HepG2 (cell line): ENCODE results near the gene RNF5. TPM values are rescaled to one million over a fixed set of nuclear protein-coding genes. Genes with fewer than 3 reads are reported as not detected.

Experiments
- BCL6 ChIP-seq: IDR thresholded peaks from 2 replicates; pipeline ENCODE4 v1.6.1; 2016; ENCODE audit warnings: missing genetic modification reagents, missing compliant biosample characterization
- BRD4 ChIP-seq: sonication (generic); formaldehyde crosslinking; IDR thresholded peaks from 2 replicates; pipeline ENCODE4 v1.4.0; 2020; ENCODE audit warnings: missing genetic modification reagents
- CBX2 ChIP-seq, 2 experiments: fragments of 200-600 bp in 1 of 2; sonication (generic); formaldehyde crosslinking in 1 of 2; IDR thresholded peaks; 2 replicates each; pipeline versions ENCODE4 v1.7.0 to v1.8.1; 2018 to 2022; ENCODE audit warnings: low read depth in 2 of 2, low read length in 1 of 2, mild to moderate bottlenecking in 1 of 2, missing genetic modification reagents in 1 of 2
- CEBPZ ChIP-seq: IDR thresholded peaks from 2 replicates; pipeline ENCODE4 v1.6.1; 2012; ENCODE audit warnings: low read length, improper control_type of control experiment
- EZH2 ChIP-seq: conservative IDR thresholded peaks from 2 replicates; pipeline ENCODE4 v1.6.1; 2012; ENCODE audit warnings: mild to moderate bottlenecking, low read depth, low read length, moderate library complexity
- FOXO1 ChIP-seq: sonication (generic); formaldehyde crosslinking; IDR thresholded peaks from 2 replicates; pipeline ENCODE4 v1.4.0; 2020; ENCODE audit warnings: missing genetic modification reagents
- HDAC1 ChIP-seq: sonication (generic); formaldehyde crosslinking; IDR thresholded peaks from 2 replicates; pipeline ENCODE4 v1.5.1; 2020; ENCODE audit warnings: mild to moderate bottlenecking, missing genetic modification reagents
- HNF4A ChIP-seq: sonication (generic); formaldehyde crosslinking; IDR thresholded peaks from 2 replicates; pipeline ENCODE4 v1.4.0; 2020; ENCODE audit warnings: missing genetic modification reagents
- HOXA7 ChIP-seq: sonication (generic); formaldehyde crosslinking; IDR thresholded peaks from 2 replicates; pipeline ENCODE4 v1.8.1; 2022; ENCODE audit warnings: mild to moderate bottlenecking, missing genetic modification reagents, moderate library complexity
- KLF6 ChIP-seq: IDR thresholded peaks from 2 replicates; pipeline ENCODE4 v1.8.0; 2016; ENCODE audit warnings: missing biosample characterization, missing genetic modification reagents
- KMT2A ChIP-seq: sonication (generic); formaldehyde crosslinking; IDR thresholded peaks from 2 replicates; pipeline ENCODE4 v1.4.0; 2020; ENCODE audit warnings: missing genetic modification reagents
- MEF2D ChIP-seq: sonication (generic); formaldehyde crosslinking; IDR thresholded peaks from 2 replicates; pipeline ENCODE4 v1.5.1; 2020; ENCODE audit warnings: mild to moderate bottlenecking, missing genetic modification reagents
- MEIS2 ChIP-seq: sonication (generic); formaldehyde crosslinking; IDR thresholded peaks from 2 replicates; pipeline ENCODE4 v1.9.0; 2021; ENCODE audit warnings: mild to moderate bottlenecking, missing genetic modification reagents
- MTA3 ChIP-seq: sonication (generic); formaldehyde crosslinking; IDR thresholded peaks from 2 replicates; pipeline ENCODE4 v1.4.0; 2020; ENCODE audit warnings: missing genetic modification reagents
- NFIC ChIP-seq: IDR thresholded peaks from 2 replicates; pipeline ENCODE4 v1.6.1; 2012; ENCODE audit warnings: mild to moderate bottlenecking, low read length, inconsistent platforms
- NONO ChIP-seq, 2 experiments: fragments of 450-650 bp in 1 of 2; sonication (generic) in 1 of 2; formaldehyde crosslinking in 1 of 2; IDR thresholded peaks in 1 of 2; conservative IDR thresholded peaks in 1 of 2; 2 replicates each; pipeline versions ENCODE4 v1.6.1 to v1.8.0; 2017 to 2022; ENCODE audit warnings: mild to moderate bottlenecking in 1 of 2, missing genetic modification reagents in 1 of 2, moderate library complexity in 1 of 2
- RORA ChIP-seq: sonication (generic); formaldehyde crosslinking; IDR thresholded peaks from 2 replicates; pipeline ENCODE4 v1.5.0; 2020; ENCODE audit warnings: mild to moderate bottlenecking, missing genetic modification reagents, moderate library complexity
- SIX1 ChIP-seq: sonication (generic); formaldehyde crosslinking; IDR thresholded peaks from 2 replicates; pipeline ENCODE4 v1.4.0; 2020; ENCODE audit warnings: missing genetic modification reagents, borderline replicate concordance
- SKI ChIP-seq: fragments of 450-650 bp; IDR thresholded peaks from one replicate; pipeline ENCODE4 v1.6.1; 2018; ENCODE audit warnings: mild to moderate bottlenecking; ENCODE audit not compliant: partially characterized antibody
- SRSF9 ChIP-seq: fragments of 200-400 bp; formaldehyde crosslinking; IDR thresholded peaks from 2 replicates; pipeline ENCODE4 v1.6.1; 2018; ENCODE audit warnings: borderline replicate concordance, mild to moderate bottlenecking, low read depth, low read length; ENCODE audit not compliant: insufficient read depth, poor library complexity, severe bottlenecking
- TRAFD1 ChIP-seq: sonication (generic); formaldehyde crosslinking; IDR thresholded peaks from 2 replicates; pipeline ENCODE4 v1.5.1; 2020; ENCODE audit warnings: missing genetic modification reagents, mild to moderate bottlenecking, borderline replicate concordance
- ZNF124 ChIP-seq: sonication (generic); formaldehyde crosslinking; IDR thresholded peaks from 2 replicates; pipeline ENCODE4 v1.4.0; 2020; ENCODE audit warnings: missing genetic modification reagents
- ZNF740 ChIP-seq: sonication (generic); formaldehyde crosslinking; IDR thresholded peaks from 2 replicates; pipeline ENCODE4 v1.4.0; 2020; ENCODE audit warnings: missing genetic modification reagents
- ZSCAN22 ChIP-seq: sonication (generic); formaldehyde crosslinking; IDR thresholded peaks from 2 replicates; pipeline ENCODE4 v1.4.0; 2020; ENCODE audit warnings: mild to moderate bottlenecking, missing genetic modification reagents
- polyA plus RNA-seq, 8 experiments: library from polyadenylated mRNA; depleted of rRNA in 3 of 8; stranded (reverse) in 7 of 8; unstranded in 1 of 8; fragments of >200 nt; fragmentation: Illumina TruSeq in 4 of 8; extraction: Trizol in 4 of 8; gene quantifications; 2 replicates each; pipeline versions ENCODE4 v1.2.1 to v1.2.3, GENCODE V29; 2011 to 2016; ENCODE audit warnings: low read depth in 4 of 8, missing spikeins in 1 of 8, mixed read lengths in 1 of 8; ENCODE audit not compliant: insufficient read depth in 1 of 8
- total RNA-seq, 5 experiments: library from RNA; depleted of rRNA; stranded (reverse); fragments of >200 nt; fragmentation: Illumina TruSeq; extraction: Trizol; gene quantifications; 2 replicates each; pipeline ENCODE4 v1.2.3, GENCODE V29; 2016; ENCODE audit warnings: low read depth in 1 of 5

The RNF5 gene
- total and polyA plus RNA-seq, 2 of the 13 experiments (the other 11 are each of a cell fraction or from before 2014, with no cell fraction given): 98.0 to 131 TPM

GRCh38 chr6:32153564-32154513 is 24.4 kb upstream of the RNF5 start, which contains the start of gene PPT2 (continued):
- TF ChIP-seq CEBPZ (no peak), FOXO1 (no peak; the same call in none of the 2 replicates), HNF4A (CRISPR knock-in tag) (0 out of 2 replicates have a peak, but pooled peaks have one; percentile 29), SIX1 (CRISPR knock-in tag) (0 out of 2 replicates have a peak, but pooled peaks have one; percentile 12), BRD4 (CRISPR knock-in tag) (peak; percentile 24), ZSCAN22 (CRISPR knock-in tag) (peak; percentile 34; the same call in 1 of the 2 replicates), SKI (peak; percentile 23), NONO (IDR thresholded peaks at IDR 0.05) (no peak), NONO (CRISPR knock-in tag; conservative IDR thresholded peaks at IDR 0.05) (peak; percentile 74), HOXA7 (CRISPR knock-in tag) (no peak), RORA (CRISPR knock-in tag) (no peak), MEIS2 (CRISPR knock-in tag) (peak; percentile 75), TRAFD1 (CRISPR knock-in tag) (peak; percentile 11; the same call in 1 of the 2 replicates), ZNF740 (CRISPR knock-in tag) (peak; percentile 75), MTA3 (CRISPR knock-in tag) (no peak), EZH2 (no peak), HDAC1 (peak; percentile 93), BCL6 (CRISPR knock-in tag) (no peak), KLF6 (CRISPR knock-in tag) (peak; percentile 88; the same call in 1 of the 2 replicates), MEF2D (CRISPR knock-in tag) (peak; percentile 51; the same call in 1 of the 2 replicates), ZNF124 (peak; percentile 22; the same call in 1 of the 2 replicates), CBX2 (IDR thresholded peaks at IDR 0.05; ENCODE audit: low read depth, low read length) (no peak), CBX2 (CRISPR knock-in tag; IDR thresholded peaks at IDR 0.05; ENCODE audit: low read depth) (no peak), NFIC (peak; percentile 23; the same call in 1 of the 2 replicates), KMT2A (no peak; the same call in 1 of the 2 replicates), SRSF9 (no peak)
